ENCODE data around the gene TIFAB. TPM values are rescaled to one million over a fixed set of nuclear protein-coding genes. Genes with fewer than 3 reads are reported as not detected.

TIFAB gene
- total RNA-seq, 2 donors from 2014 or later = not detected

DNA sequence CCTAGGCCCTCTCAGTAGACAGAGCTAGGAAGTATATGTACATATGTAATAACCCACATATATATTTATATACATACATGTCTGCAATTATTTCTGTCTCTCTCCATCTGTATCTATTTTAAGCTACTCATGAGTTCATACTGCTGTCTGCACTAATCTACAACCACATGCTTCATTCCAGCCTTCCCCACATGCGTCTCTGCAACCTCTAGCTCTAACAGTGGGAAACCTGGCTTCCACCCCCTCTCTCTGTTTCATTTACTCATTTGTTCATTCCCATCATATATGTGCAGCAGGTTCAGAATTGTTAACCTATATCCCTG lies 28.3 kb downstream of the TIFAB start:
- H3K27ac ChIP-seq = no peak overlapping the region
- H3K4me3 ChIP-seq = no peak overlapping the region
- no peaks in the 10 kb centered on the region for H3K27me3 ChIP-seq (replicated peaks; ENCODE audit: insufficient read depth)
- H3K4me1 ChIP-seq (replicated peaks) = no peaks in the 10 kb centered on the region
- no peak for TF ChIP-seq POLR2AphosphoS5 (IDR thresholded peaks at IDR 0.05)
- no peak for TF ChIP-seq CTCF (IDR thresholded peaks at IDR 0.05)
- no peak for TF ChIP-seq POLR2A (IDR thresholded peaks at IDR 0.05)
- intact Hi-C loops (cut with DNase I) = no loop called here
- H3K36me3 ChIP-seq = no peaks in the 10 kb centered on the region
- DNase-seq (ENCODE audit: low spot score) = no peak
- H3K9me3 ChIP-seq = no peaks in the 10 kb centered on the region
- 86% methylated on average over 1 of the region's 1 CpG for WGBS

DNA sequence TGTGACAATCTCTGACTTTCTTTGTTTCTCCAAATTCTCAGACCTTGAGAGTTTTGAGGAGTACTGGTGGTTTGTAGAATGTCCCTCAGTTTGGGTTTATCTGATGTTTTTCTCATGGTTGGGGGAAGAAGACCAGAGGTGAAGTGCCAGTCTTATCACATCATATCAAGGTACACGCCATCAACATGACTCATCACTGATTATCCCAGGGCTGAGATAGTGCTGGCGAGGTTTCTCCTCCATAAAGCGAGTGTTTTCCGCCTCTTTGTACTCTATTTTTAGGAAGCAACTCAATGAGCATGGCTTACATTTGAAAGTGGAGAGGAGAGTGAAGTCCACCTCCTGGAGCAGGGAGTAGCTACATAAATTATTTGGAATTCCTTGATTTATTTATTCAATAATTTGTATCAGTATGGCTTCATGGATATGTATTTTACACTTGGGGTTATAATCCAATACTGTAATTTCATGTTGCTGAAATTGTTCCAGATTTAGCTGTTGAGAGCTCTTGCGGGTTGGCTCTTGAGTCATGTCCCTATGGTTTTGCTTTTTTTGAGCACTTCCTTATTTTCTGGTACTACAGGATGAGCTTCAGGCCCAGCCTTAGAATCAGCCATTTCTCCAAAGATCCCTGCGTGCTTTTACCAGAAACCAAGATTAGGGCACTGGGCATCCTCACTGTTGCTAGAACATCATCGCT lies 28.9 kb downstream of the TIFAB start:
- Histone ChIP-seq H3K27ac (no peak overlapping the region), H3K9me3 (no peaks in the 10 kb centered on the region), H3K4me1 (replicated peaks) (no peaks in the 10 kb centered on the region), H3K4me3 (no peak overlapping the region), H3K36me3 (no peaks in the 10 kb centered on the region), H3K27me3 (replicated peaks; ENCODE audit: insufficient read depth) (no peaks in the 10 kb centered on the region)
- WGBS = 94% methylated on average over 7 of the region's 7 CpGs
- no peak for TF ChIP-seq POLR2A (IDR thresholded peaks at IDR 0.05)
- TF ChIP-seq POLR2AphosphoS5 (IDR thresholded peaks at IDR 0.05) = no peak
- TF ChIP-seq CTCF (IDR thresholded peaks at IDR 0.05) = no peak
- intact Hi-C loops (cut with DNase I) = no loop called here
- DNase-seq (ENCODE audit: low spot score) = no peak

GRCh38 chr5:135422419-135422818 lies 29.7 kb downstream of the TIFAB start:
- intact Hi-C loops (cut with DNase I) = no loop called here

GRCh38 chr5:135417083-135417482 lies 35.1 kb downstream of the TIFAB start:
- H3K4me3 ChIP-seq = no peak overlapping the region
- TF ChIP-seq POLR2A (IDR thresholded peaks at IDR 0.05) = no peak
- no peak for TF ChIP-seq POLR2AphosphoS5 (IDR thresholded peaks at IDR 0.05)
- TF ChIP-seq CTCF (IDR thresholded peaks at IDR 0.05) = no peak
- intact Hi-C loops (cut with DNase I) = no loop called here

More at GRCh38 chr5:135422419-135422818, 29.7 kb downstream of the TIFAB start:
- H3K4me3 ChIP-seq = no peak overlapping the region
- no peak for DNase-seq (ENCODE audit: low spot score)
- H3K27ac ChIP-seq = no peak overlapping the region
- H3K36me3 ChIP-seq = no peaks in the 10 kb centered on the region
- H3K4me1 ChIP-seq (replicated peaks) = no peaks in the 10 kb centered on the region
- TF ChIP-seq CTCF (IDR thresholded peaks at IDR 0.05) (no peak), POLR2A (IDR thresholded peaks at IDR 0.05) (no peak), POLR2AphosphoS5 (IDR thresholded peaks at IDR 0.05) (no peak)
- H3K27me3 ChIP-seq (replicated peaks; ENCODE audit: insufficient read depth) = no peaks in the 10 kb centered on the region
- no peaks in the 10 kb centered on the region for H3K9me3 ChIP-seq

GRCh38 chr5:135405082-135405481 lies 47.1 kb downstream of the TIFAB start:
- H3K27ac ChIP-seq = no peak overlapping the region
- no peak overlapping the region for H3K4me3 ChIP-seq
- DNase-seq (ENCODE audit: low spot score) = no peak
- no peaks in the 10 kb centered on the region for H3K27me3 ChIP-seq (replicated peaks; ENCODE audit: insufficient read depth)
- no peak for TF ChIP-seq CTCF (IDR thresholded peaks at IDR 0.05)
- no peak for TF ChIP-seq POLR2AphosphoS5 (IDR thresholded peaks at IDR 0.05)
- no peak for TF ChIP-seq POLR2A (IDR thresholded peaks at IDR 0.05)
- H3K4me1 ChIP-seq (replicated peaks) = no peaks in the 10 kb centered on the region
- intact Hi-C loops (cut with DNase I) = no loop called here
- H3K9me3 ChIP-seq = no peaks in the 10 kb centered on the region
- H3K36me3 ChIP-seq = no peaks in the 10 kb centered on the region
- 78% methylated on average over 2 of the region's 2 CpGs for WGBS

More at GRCh38 chr5:135417083-135417482, 35.1 kb downstream of the TIFAB start:
- Histone ChIP-seq H3K9me3 (no peaks in the 10 kb centered on the region), H3K27ac (no peak overlapping the region), H3K36me3 (no peaks in the 10 kb centered on the region), H3K27me3 (replicated peaks; ENCODE audit: insufficient read depth) (no peaks in the 10 kb centered on the region), H3K4me1 (replicated peaks) (no peaks in the 10 kb centered on the region)
- no peak for DNase-seq (ENCODE audit: low spot score)
